ENCODE results near the gene TICRR. TPM values are rescaled to one million over a fixed set of nuclear protein-coding genes. Genes with fewer than 3 reads are reported as not detected.
A peak's percentile ranks its signal among the peaks of the same experiment; 100 is the strongest.

Gene TICRR
- total RNA-seq, 1 donor: 0.72 TPM

DNA sequence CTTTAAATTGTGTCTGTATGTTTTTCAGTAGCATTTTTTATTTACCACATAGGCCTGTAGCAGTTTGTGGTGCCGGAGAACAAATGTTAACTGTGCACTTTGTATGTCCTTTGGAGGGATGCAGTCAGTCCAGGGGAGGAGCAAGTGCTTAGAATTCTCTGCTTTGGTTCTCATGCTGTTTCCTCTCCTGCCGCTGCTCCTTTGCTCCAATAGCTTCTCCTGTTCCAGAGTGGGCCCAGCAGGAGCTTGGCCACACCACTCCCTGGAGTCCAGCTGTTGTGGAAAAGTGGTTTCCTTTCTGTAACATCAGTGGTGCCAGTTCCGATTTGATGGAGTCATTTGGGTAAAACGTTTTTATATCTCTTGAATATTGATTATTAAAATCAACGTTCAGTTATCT, 16.6 kb downstream of the TICRR start:
- H3K4me1 ChIP-seq (ENCODE audit: insufficient read depth, low read length): peaks cover 6% of the 10 kb centered on the region
- H4K20me1 ChIP-seq (ENCODE audit: insufficient read depth, low read length): no peaks in the 10 kb centered on the region
- no peaks in the 10 kb centered on the region for H3K9me3 ChIP-seq (ENCODE audit: low read depth, low read length)
- H3K27me3 ChIP-seq (ENCODE audit: insufficient read depth, low read length): no peaks in the 10 kb centered on the region
- TF ChIP-seq, protein P1, sequence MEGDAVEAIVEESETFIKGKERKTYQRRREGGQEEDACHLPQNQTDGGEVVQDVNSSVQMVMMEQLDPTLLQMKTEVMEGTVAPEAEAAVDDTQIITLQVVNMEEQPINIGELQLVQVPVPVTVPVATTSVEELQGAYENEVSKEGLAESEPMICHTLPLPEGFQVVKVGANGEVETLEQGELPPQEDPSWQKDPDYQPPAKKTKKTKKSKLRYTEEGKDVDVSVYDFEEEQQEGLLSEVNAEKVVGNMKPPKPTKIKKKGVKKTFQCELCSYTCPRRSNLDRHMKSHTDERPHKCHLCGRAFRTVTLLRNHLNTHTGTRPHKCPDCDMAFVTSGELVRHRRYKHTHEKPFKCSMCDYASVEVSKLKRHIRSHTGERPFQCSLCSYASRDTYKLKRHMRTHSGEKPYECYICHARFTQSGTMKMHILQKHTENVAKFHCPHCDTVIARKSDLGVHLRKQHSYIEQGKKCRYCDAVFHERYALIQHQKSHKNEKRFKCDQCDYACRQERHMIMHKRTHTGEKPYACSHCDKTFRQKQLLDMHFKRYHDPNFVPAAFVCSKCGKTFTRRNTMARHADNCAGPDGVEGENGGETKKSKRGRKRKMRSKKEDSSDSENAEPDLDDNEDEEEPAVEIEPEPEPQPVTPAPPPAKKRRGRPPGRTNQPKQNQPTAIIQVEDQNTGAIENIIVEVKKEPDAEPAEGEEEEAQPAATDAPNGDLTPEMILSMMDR (IDR thresholded peaks at IDR 0.05; ENCODE audit: extremely low read depth, low read depth, low read length): no peak
- no peak for DNase-seq (ENCODE audit: insufficient read length, low spot score, missing footprints)
- H2AFZ ChIP-seq (ENCODE audit: low read length): peak overlapping the region; percentile 77
- H3K4me2 ChIP-seq (ENCODE audit: insufficient read depth, low read length): peak overlapping the region; percentile 15
- peaks cover 12% of the 10 kb centered on the region for H3K79me2 ChIP-seq (ENCODE audit: insufficient read depth, low read length)
- H3K27ac ChIP-seq (ENCODE audit: low read depth, low read length): no peak overlapping the region
- H3K4me3 ChIP-seq (ENCODE audit: insufficient read depth, low read length): no peak overlapping the region
- peaks cover 6% of the 10 kb centered on the region for H3K36me3 ChIP-seq (ENCODE audit: insufficient read depth, low read length)

DNA sequence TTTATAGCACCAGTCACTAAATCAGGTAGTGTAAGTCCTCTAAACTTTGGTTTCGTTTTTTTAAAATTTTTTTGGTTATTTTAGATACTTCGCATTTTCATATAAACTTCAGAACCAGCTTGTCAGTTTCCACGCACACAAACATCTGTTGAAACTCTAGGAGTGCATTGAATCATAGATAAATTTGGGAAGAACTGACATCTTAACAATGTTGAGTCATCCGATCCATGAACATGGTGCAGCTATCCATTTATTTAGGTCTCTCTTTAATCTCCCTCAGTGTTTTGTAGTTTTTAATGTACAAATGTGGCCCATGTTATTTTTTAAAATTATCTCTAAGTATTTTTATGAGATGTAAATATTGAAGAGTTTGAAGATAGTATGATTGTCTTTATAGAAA, 17.7 kb downstream of the TICRR start:
- no peak overlapping the region for H3K4me3 ChIP-seq (ENCODE audit: insufficient read depth, low read length)
- H3K4me2 ChIP-seq (ENCODE audit: insufficient read depth, low read length): no peak overlapping the region
- H4K20me1 ChIP-seq (ENCODE audit: insufficient read depth, low read length): no peaks in the 10 kb centered on the region
- no peak overlapping the region for H3K27ac ChIP-seq (ENCODE audit: low read depth, low read length)
- H3K36me3 ChIP-seq (ENCODE audit: insufficient read depth, low read length): peaks cover 6% of the 10 kb centered on the region
- TF ChIP-seq, protein P1 (IDR thresholded peaks at IDR 0.05; ENCODE audit: extremely low read depth, low read depth, low read length): no peak
- no peak for DNase-seq (ENCODE audit: insufficient read length, low spot score, missing footprints)
- H3K9me3 ChIP-seq (ENCODE audit: low read depth, low read length): no peaks in the 10 kb centered on the region
- H3K27me3 ChIP-seq (ENCODE audit: insufficient read depth, low read length): no peaks in the 10 kb centered on the region
- no peak overlapping the region for H2AFZ ChIP-seq (ENCODE audit: low read length)
- peaks cover 5% of the 10 kb centered on the region for H3K4me1 ChIP-seq (ENCODE audit: insufficient read depth, low read length)
- H3K79me2 ChIP-seq (ENCODE audit: insufficient read depth, low read length): peaks cover 12% of the 10 kb centered on the region

DNA sequence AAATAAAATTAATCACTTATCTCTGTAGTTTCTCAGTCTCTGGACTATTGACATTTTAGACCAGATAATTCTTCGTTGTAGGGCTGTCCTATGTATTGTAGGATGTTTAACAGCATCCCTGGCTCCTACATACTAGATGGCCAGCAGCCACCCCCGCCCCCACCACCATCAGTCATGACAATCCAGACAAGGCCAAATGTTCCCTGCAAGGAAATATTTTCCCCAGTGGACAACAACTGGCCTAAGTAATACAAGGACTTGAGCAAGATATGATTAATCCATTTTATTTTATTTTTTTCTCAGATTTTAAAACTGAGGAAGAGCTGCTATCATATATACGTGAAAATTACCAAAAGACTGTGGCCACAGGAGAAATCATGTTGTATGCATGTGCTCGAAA, 23.8 kb downstream of the TICRR start:
- no peaks in the 10 kb centered on the region for H3K4me1 ChIP-seq (ENCODE audit: insufficient read depth, low read length)
- no peak overlapping the region for H3K4me3 ChIP-seq (ENCODE audit: insufficient read depth, low read length)
- H2AFZ ChIP-seq (ENCODE audit: low read length): no peak overlapping the region
- H3K36me3 ChIP-seq (ENCODE audit: insufficient read depth, low read length): peaks cover 12% of the 10 kb centered on the region
- H3K27me3 ChIP-seq (ENCODE audit: insufficient read depth, low read length): no peaks in the 10 kb centered on the region
- no peaks in the 10 kb centered on the region for H3K9me3 ChIP-seq (ENCODE audit: low read depth, low read length)
- H3K4me2 ChIP-seq (ENCODE audit: insufficient read depth, low read length): no peak overlapping the region
- H3K27ac ChIP-seq (ENCODE audit: low read depth, low read length): no peak overlapping the region
- no peaks in the 10 kb centered on the region for H3K79me2 ChIP-seq (ENCODE audit: insufficient read depth, low read length)
- TF ChIP-seq, protein P1 (IDR thresholded peaks at IDR 0.05; ENCODE audit: extremely low read depth, low read depth, low read length): no peak
- DNase-seq (ENCODE audit: insufficient read length, low spot score, missing footprints): no peak
- no peaks in the 10 kb centered on the region for H4K20me1 ChIP-seq (ENCODE audit: insufficient read depth, low read length)

DNA sequence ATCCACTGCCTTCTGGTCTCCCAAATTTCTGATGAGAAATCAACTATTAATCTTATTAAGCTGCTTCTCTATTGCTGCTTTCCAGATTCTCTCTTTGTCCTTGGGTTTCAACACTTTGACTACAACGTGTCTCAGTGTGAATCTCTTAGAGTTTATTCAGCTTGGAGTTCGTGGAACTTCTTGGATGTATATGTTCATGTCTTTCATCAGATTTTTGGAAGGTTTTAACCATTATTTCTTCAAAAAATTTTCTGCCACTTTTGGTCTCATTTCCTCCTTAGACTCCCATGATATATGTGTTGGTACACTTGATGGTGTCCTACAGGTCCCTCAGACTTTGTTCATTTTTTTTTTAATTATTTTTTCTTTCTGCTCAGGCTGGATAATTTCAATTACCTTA, 36.0 kb downstream of the TICRR start:
- H2AFZ ChIP-seq (ENCODE audit: low read length): no peak overlapping the region
- H3K79me2 ChIP-seq (ENCODE audit: insufficient read depth, low read length): no peaks in the 10 kb centered on the region
- no peak for DNase-seq (ENCODE audit: insufficient read length, low spot score, missing footprints)
- no peaks in the 10 kb centered on the region for H3K27me3 ChIP-seq (ENCODE audit: insufficient read depth, low read length)
- no peaks in the 10 kb centered on the region for H3K4me1 ChIP-seq (ENCODE audit: insufficient read depth, low read length)
- no peak overlapping the region for H3K4me2 ChIP-seq (ENCODE audit: insufficient read depth, low read length)
- peaks cover 11% of the 10 kb centered on the region for H3K36me3 ChIP-seq (ENCODE audit: insufficient read depth, low read length)
- no peak overlapping the region for H3K27ac ChIP-seq (ENCODE audit: low read depth, low read length)
- TF ChIP-seq, protein P1 (IDR thresholded peaks at IDR 0.05; ENCODE audit: extremely low read depth, low read depth, low read length): no peak
- no peaks in the 10 kb centered on the region for H3K9me3 ChIP-seq (ENCODE audit: low read depth, low read length)
- no peaks in the 10 kb centered on the region for H4K20me1 ChIP-seq (ENCODE audit: insufficient read depth, low read length)
- no peak overlapping the region for H3K4me3 ChIP-seq (ENCODE audit: insufficient read depth, low read length)

Measured in osteoblast (primary cell).